NCI-H1092 (cell line): ENCODE measurements around the gene UBE2B.
"Not testable (repeated sequence)": the region's sequence is repeated elsewhere in the genome, so short reads cannot be mapped to it uniquely, and the experiment has no call there.

ENCODE experiments used
- DNase-seq: peaks from one replicate; lab custom pipeline; 2025; lab: John Stamatoyannopoulos, UW

Gene UBE2B

GRCh38 chr5:134398609-134399155 is 27.3 kb downstream of the UBE2B start:
- DNase-seq = no peak

GRCh38 chr5:134403951-134404350 is 32.6 kb downstream of the UBE2B start:
- no peak for DNase-seq

- no peak for DNase-seq
Observed at GRCh38 chr5:134406390-134406789, 35.0 kb downstream of the UBE2B start.

GRCh38 chr5:134409321-134409720 is 38.0 kb downstream of the UBE2B start:
- no peak for DNase-seq

- no peak for DNase-seq
Observed at GRCh38 chr5:134410822-134411221, 39.5 kb downstream of the UBE2B start.

- DNase-seq = no peak
Observed at GRCh38 chr5:134411228-134411545, 39.8 kb downstream of the UBE2B start.

- peak; percentile 76 for DNase-seq
Observed at GRCh38 chr5:134411546-134412266, 40.3 kb downstream of the UBE2B start, which contains the start of gene CDKN2AIPNL. TSS of gene CDKN2AIPNL (minus strand) at chr5:134411881. CDS start at chr5:134411854, 27 bp downstream.

GRCh38 chr5:134413046-134413445 is 41.7 kb downstream of the UBE2B start:
- DNase-seq = no peak

GRCh38 chr5:134417707-134418106 is 46.3 kb downstream of the UBE2B start:
- no peak for DNase-seq

- DNase-seq = no peak
Observed at GRCh38 chr5:134418958-134419357, 47.6 kb downstream of the UBE2B start.

- no peak for DNase-seq
Observed at GRCh38 chr5:134420343-134420742, 49.0 kb downstream of the UBE2B start.

- not testable (repeated sequence) for DNase-seq
Observed at GRCh38 chr5:134421038-134421437, 49.7 kb downstream of the UBE2B start.

- no peak for DNase-seq
Observed at GRCh38 chr5:134422791-134423365, 51.5 kb downstream of the UBE2B start.

- no peak for DNase-seq
Observed at GRCh38 chr5:134423376-134423775, 52.0 kb downstream of the UBE2B start.

- no peak for DNase-seq
Observed at GRCh38 chr5:134426361-134426760, 55.0 kb downstream of the UBE2B start.

GRCh38 chr5:134427540-134428041 is 56.2 kb downstream of the UBE2B start:
- DNase-seq = no peak

GRCh38 chr5:134430001-134430569 is 58.7 kb downstream of the UBE2B start:
- no peak for DNase-seq

- no peak for DNase-seq
Observed at GRCh38 chr5:134432174-134432573, 60.8 kb downstream of the UBE2B start.

GRCh38 chr5:134432677-134433359 is 61.4 kb downstream of the UBE2B start:
- no peak for DNase-seq

- no peak for DNase-seq
Observed at GRCh38 chr5:134435560-134435959, 64.2 kb downstream of the UBE2B start.

- peak; percentile 40 for DNase-seq
Observed at GRCh38 chr5:134436523-134437339, 65.4 kb downstream of the UBE2B start.
